ENCODE data around the gene ZSCAN16. TPM values are rescaled to one million over a fixed set of nuclear protein-coding genes. Genes with fewer than 3 reads are reported as not detected.

Gene ZSCAN16
- total RNA-seq, 1 donor from 2014 or later: 2.4 TPM

DNA sequence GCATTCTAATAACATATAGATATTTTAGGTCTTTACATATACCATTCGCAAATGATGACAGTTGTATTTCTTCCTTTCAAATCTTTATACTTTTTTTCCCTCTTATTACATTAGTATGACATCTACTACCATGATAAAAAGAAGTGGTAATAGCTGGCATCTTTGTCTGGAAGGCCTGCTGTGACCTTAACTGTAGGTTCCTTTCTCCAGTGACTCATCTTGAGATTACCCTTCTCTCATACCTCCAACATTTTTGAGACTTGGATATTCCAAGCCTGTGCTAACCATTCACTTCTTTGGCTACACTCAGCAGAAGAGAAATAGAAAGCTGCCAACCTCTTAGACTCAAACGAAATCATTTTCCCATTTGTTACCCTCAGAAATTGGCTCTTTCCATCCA lies 47.6 kb downstream of the ZSCAN16 start:
- no peak for DNase-seq (ENCODE audit: low spot score)

- DNase-seq (ENCODE audit: low spot score): no peak
Measured at GRCh38 chr6:28176373-28176772, 52.0 kb downstream of the ZSCAN16 start.

Other genes with a start within 250 kb of the ZSCAN16 start
- gene OR2B2, start 212.2 kb upstream of the ZSCAN16 start, total RNA-seq (ENCODE audit: insufficient read depth, low replicate concordance): not detected
- not detected for gene OR2B6, start 167.4 kb upstream of the ZSCAN16 start, total RNA-seq (ENCODE audit: insufficient read depth, low replicate concordance)
- 0.96 TPM for gene ZNF165, start 44.0 kb upstream of the ZSCAN16 start, total RNA-seq (ENCODE audit: insufficient read depth, low replicate concordance)
- gene ZKSCAN8, start 17.3 kb downstream of the ZSCAN16 start, total RNA-seq (ENCODE audit: insufficient read depth, low replicate concordance): 19.5 TPM
- 23.4 TPM for gene ZSCAN9, start 100.7 kb downstream of the ZSCAN16 start, total RNA-seq (ENCODE audit: insufficient read depth, low replicate concordance)
- 19.0 TPM for gene ZKSCAN4, start 127.7 kb downstream of the ZSCAN16 start, total RNA-seq (ENCODE audit: insufficient read depth, low replicate concordance)
- 1.9 TPM for gene NKAPL, start 134.7 kb downstream of the ZSCAN16 start, total RNA-seq (ENCODE audit: insufficient read depth, low replicate concordance)
- gene ZSCAN26, start 142.5 kb downstream of the ZSCAN16 start, total RNA-seq (ENCODE audit: insufficient read depth, low replicate concordance): 17.3 TPM
- gene PGBD1, start 157.0 kb downstream of the ZSCAN16 start, total RNA-seq (ENCODE audit: insufficient read depth, low replicate concordance): 9.9 TPM
- gene ZSCAN31, start 211.5 kb downstream of the ZSCAN16 start, total RNA-seq (ENCODE audit: insufficient read depth, low replicate concordance): 10.6 TPM
- gene ZKSCAN3, start 225.3 kb downstream of the ZSCAN16 start, total RNA-seq (ENCODE audit: insufficient read depth, low replicate concordance): 5.5 TPM

All from umbilical cord (tissue), 2 donors.